Upper lobe of left lung (tissue), 4 donors: ENCODE data around the gene SNAP47.

ENCODE experiments used
- POLR2A ChIP-seq, 4 donors: fragments of 450-650 bp; IDR thresholded peaks; one replicate each; pipeline ENCODE4 v1.5.1; 2016 to 2017; ENCODE audit warnings: antibody characterized with exemption in 4 of 4, mild to moderate bottlenecking in 2 of 4
- TF ChIP-seq, protein P1 (sequence below), 6 experiments: fragments of 450-650 bp in 4 of 6; fragments of 200-600 bp in 2 of 6; sonication (generic) in 2 of 6; IDR thresholded peaks; one replicate each; pipeline ENCODE4 v1.5.1; 2016 to 2019; ENCODE audit warnings: antibody characterized with exemption in 6 of 6

GRCh38 chr1:227774051-227774731 lies 39.0 kb downstream of the SNAP47 start:
- TF ChIP-seq, protein P1, sequence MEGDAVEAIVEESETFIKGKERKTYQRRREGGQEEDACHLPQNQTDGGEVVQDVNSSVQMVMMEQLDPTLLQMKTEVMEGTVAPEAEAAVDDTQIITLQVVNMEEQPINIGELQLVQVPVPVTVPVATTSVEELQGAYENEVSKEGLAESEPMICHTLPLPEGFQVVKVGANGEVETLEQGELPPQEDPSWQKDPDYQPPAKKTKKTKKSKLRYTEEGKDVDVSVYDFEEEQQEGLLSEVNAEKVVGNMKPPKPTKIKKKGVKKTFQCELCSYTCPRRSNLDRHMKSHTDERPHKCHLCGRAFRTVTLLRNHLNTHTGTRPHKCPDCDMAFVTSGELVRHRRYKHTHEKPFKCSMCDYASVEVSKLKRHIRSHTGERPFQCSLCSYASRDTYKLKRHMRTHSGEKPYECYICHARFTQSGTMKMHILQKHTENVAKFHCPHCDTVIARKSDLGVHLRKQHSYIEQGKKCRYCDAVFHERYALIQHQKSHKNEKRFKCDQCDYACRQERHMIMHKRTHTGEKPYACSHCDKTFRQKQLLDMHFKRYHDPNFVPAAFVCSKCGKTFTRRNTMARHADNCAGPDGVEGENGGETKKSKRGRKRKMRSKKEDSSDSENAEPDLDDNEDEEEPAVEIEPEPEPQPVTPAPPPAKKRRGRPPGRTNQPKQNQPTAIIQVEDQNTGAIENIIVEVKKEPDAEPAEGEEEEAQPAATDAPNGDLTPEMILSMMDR (IDR thresholded peaks at IDR 0.05): no peak
- TF ChIP-seq POLR2A (IDR thresholded peaks at IDR 0.05): no peak
